Fibroblast of skin of left quadriceps (primary cell): ENCODE data around the gene TSPAN31.

ENCODE experiments used
- DNase-seq, 2 experiments: peaks; one replicate each; pipeline ENCODE4 v3.0.0-alpha.2; 2013; ENCODE audit warnings: low read depth in 2 of 2

The TSPAN31 gene

GRCh38 chr12:57752668-57753000 is 7.8 kb downstream of the TSPAN31 start:
- no peak for DNase-seq

GRCh38 chr12:57753756-57754337 is 9.0 kb downstream of the TSPAN31 start:
- no peak for DNase-seq

GRCh38 chr12:57754411-57755193 is 9.8 kb downstream of the TSPAN31 start, which contains the start of gene MARCHF9:
Gene MARCHF9 (plus strand): TSS chr12:57755103. CDS start chr12:57755529, 426 bp downstream.
- DNase-seq, result no peak

GRCh38 chr12:57755194-57755453 is 10.3 kb downstream of the TSPAN31 start:
- DNase-seq, result no peak

- no peak for DNase-seq
Observed at GRCh38 chr12:57755454-57756372, 10.9 kb downstream of the TSPAN31 start.

- DNase-seq, result no peak
Observed at GRCh38 chr12:57756406-57757341, 11.8 kb downstream of the TSPAN31 start.

GRCh38 chr12:57757771-57758170 is 12.9 kb downstream of the TSPAN31 start:
- no peak for DNase-seq

GRCh38 chr12:57758552-57759359 is 13.9 kb downstream of the TSPAN31 start:
- no peak for DNase-seq

- DNase-seq, result no peak
Observed at GRCh38 chr12:57759360-57759980, 14.6 kb downstream of the TSPAN31 start.

GRCh38 chr12:57760347-57760982 is 15.6 kb downstream of the TSPAN31 start:
- no peak for DNase-seq

- DNase-seq, result no peak
Observed at GRCh38 chr12:57761391-57761998, 16.7 kb downstream of the TSPAN31 start.

GRCh38 chr12:57762463-57762862 is 17.6 kb downstream of the TSPAN31 start:
- no peak for DNase-seq

GRCh38 chr12:57763881-57764661 is 19.2 kb downstream of the TSPAN31 start:
- no peak for DNase-seq

- DNase-seq, result no peak
Observed at GRCh38 chr12:57764662-57765002, 19.8 kb downstream of the TSPAN31 start.

GRCh38 chr12:57765003-57765697 is 20.3 kb downstream of the TSPAN31 start:
- DNase-seq, result no peak

GRCh38 chr12:57765698-57766463 is 21.0 kb downstream of the TSPAN31 start:
- no peak for DNase-seq
